Stimulated activated effector memory CD8-positive, alpha-beta T cell treated with anti-CD3 and anti-CD28 coated beads, Interleukin-12 subunit alpha, Interleukin-12 subunit beta, amount 100 ng/mL, for 72 hours (primary cell): ENCODE measurements around the gene ISG20.

Experiments used
- ATAC-seq: fragments of 150-1000 bp; cut with Tn5 transposase; 2 replicates; pipeline ENCODE4 v1.10.0; 2021
- DNase-seq, 2 donors: peaks; one replicate each; pipeline ENCODE4 v3.0.0; 2021 to 2022; ENCODE audit warnings: low spot score in 2 of 2
- H3K27ac Mint-ChIP-seq: one replicate; pipeline ENCODE4 v1.8.0; 2022; ENCODE audit warnings: mild to moderate bottlenecking, mixed read lengths
- H3K36me3 Mint-ChIP-seq: one replicate; pipeline ENCODE4 v1.8.0; 2022; ENCODE audit warnings: mild to moderate bottlenecking, mixed read lengths
- H3K4me1 Mint-ChIP-seq: one replicate; pipeline ENCODE4 v1.8.0; 2022; ENCODE audit warnings: mixed read lengths
- H3K4me3 Mint-ChIP-seq: one replicate; pipeline ENCODE4 v1.8.0; 2022; ENCODE audit warnings: mild to moderate bottlenecking, mixed read lengths
- H3K9me3 Mint-ChIP-seq: one replicate; pipeline ENCODE4 v1.8.0; 2022; ENCODE audit warnings: mixed read lengths

The ISG20 gene

GRCh38 chr15:88613074-88613944, 25.5 kb upstream of the ISG20 start:
- peaks cover 7% of the 10 kb centered on the region for H3K4me1 Mint-ChIP-seq
- H3K36me3 Mint-ChIP-seq: no peaks in the 10 kb centered on the region

GRCh38 chr15:88615303-88616107, 23.3 kb upstream of the ISG20 start:
- no peak overlapping the region for H3K27ac Mint-ChIP-seq
- H3K36me3 Mint-ChIP-seq: no peaks in the 10 kb centered on the region
- H3K4me1 Mint-ChIP-seq: peaks cover 7% of the 10 kb centered on the region
- H3K4me3 Mint-ChIP-seq: no peak overlapping the region
- ATAC-seq: peak; percentile 40
- H3K9me3 Mint-ChIP-seq: no peaks in the 10 kb centered on the region
- no peak for DNase-seq

More at GRCh38 chr15:88613074-88613944, 25.5 kb upstream of the ISG20 start:
- no peaks in the 10 kb centered on the region for H3K9me3 Mint-ChIP-seq
- no peak overlapping the region for H3K4me3 Mint-ChIP-seq
- no peak for DNase-seq
- peak; percentile 63 for ATAC-seq
- no peak overlapping the region for H3K27ac Mint-ChIP-seq

DNA sequence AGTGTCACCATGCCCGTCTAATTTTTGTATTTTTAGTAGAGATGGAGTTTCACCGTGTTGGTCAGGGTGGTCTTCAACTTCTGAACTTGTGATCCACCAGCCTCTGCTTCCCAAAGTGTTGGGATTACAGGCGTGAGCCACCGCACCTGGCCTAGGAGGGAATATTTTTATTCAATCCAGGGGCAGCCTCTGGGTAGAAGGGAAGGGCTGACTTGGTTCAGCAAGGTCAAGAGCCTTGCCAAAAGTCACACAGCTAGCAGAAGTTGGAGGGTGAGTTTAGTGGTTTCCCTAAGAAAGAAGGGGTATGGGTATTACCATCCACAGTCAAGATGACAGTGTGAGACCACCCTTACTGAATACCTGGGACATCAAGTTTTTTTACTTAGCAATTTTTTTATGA, 22.6 kb upstream of the ISG20 start:
- Mint-ChIP-seq H3K4me3 (no peak overlapping the region), H3K36me3 (peaks cover 7% of the 10 kb centered on the region), H3K9me3 (no peaks in the 10 kb centered on the region), H3K4me1 (peaks cover 7% of the 10 kb centered on the region), H3K27ac (no peak overlapping the region)
- DNase-seq: peak in 1 of 2 donors; percentile 26
- ATAC-seq: no peak

DNA sequence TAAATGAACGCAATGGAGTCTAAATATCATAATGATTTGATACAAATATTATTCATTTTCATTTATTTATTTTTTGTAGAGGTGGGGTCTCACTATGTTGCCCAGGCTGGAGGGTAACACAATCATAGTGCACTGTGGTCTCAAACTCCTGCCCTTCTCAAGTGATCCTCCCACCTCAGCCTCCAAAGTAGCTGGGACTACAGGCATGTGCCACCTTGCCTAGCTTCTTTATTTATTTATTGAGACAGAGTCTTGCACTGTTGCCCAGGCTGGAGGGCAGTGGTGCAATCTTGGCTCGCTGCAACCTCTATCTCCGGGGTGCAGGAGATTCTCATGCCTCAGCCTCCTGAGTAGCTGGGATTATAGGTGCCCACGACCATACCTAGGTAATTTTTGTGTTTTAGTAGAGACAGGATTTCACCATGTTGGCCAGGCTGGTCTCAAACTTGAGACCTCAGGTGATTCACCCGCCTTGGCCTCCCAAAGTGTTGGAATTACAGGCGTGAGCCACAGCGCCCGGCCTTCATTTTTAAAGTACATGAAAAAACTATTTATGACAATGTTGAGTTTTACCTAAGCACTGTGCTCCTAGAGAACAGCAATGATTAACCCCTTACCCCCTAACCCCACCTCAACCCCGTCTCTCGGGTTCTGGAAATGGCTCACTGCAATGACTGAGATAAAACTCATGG, 21.6 kb upstream of the ISG20 start:
- DNase-seq (peak in 1 of 2 donors; percentile 23), ATAC-seq (no peak)
- Mint-ChIP-seq H3K27ac (no peak overlapping the region), H3K9me3 (no peaks in the 10 kb centered on the region), H3K4me1 (peaks cover 10% of the 10 kb centered on the region), H3K4me3 (no peak overlapping the region), H3K36me3 (peaks cover 16% of the 10 kb centered on the region)

GRCh38 chr15:88617790-88618189, 21.0 kb upstream of the ISG20 start:
- DNase-seq: no peak
- ATAC-seq: no peak
- Mint-ChIP-seq H3K4me3 (no peak overlapping the region), H3K27ac (no peak overlapping the region), H3K4me1 (peaks cover 16% of the 10 kb centered on the region), H3K9me3 (no peaks in the 10 kb centered on the region), H3K36me3 (peaks cover 22% of the 10 kb centered on the region)

DNA sequence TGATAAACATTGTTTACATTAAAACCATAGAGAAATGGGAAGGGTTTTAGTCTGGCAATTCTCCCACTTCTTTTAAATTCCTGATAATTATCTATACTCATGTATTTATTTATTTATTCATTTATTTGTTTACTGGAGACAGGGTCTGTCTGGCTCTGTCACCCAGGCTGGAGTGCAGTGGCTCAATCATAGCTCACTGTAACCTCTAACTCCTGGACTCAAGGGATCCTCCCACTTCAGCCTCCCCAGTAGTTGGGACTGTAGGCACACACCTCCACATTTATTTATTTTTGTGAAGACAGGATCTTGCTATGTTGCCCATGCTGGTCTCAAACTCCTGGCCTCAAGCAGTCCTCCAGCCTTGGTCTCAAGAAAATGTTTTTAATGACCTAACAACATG, 20.1 kb upstream of the ISG20 start:
- no peak for ATAC-seq
- H3K4me1 Mint-ChIP-seq: peaks cover 19% of the 10 kb centered on the region
- peaks cover 31% of the 10 kb centered on the region for H3K36me3 Mint-ChIP-seq
- peak in 1 of 2 donors; percentile 28 for DNase-seq
- H3K27ac Mint-ChIP-seq: no peak overlapping the region
- no peak overlapping the region for H3K4me3 Mint-ChIP-seq
- H3K9me3 Mint-ChIP-seq: no peaks in the 10 kb centered on the region

DNA sequence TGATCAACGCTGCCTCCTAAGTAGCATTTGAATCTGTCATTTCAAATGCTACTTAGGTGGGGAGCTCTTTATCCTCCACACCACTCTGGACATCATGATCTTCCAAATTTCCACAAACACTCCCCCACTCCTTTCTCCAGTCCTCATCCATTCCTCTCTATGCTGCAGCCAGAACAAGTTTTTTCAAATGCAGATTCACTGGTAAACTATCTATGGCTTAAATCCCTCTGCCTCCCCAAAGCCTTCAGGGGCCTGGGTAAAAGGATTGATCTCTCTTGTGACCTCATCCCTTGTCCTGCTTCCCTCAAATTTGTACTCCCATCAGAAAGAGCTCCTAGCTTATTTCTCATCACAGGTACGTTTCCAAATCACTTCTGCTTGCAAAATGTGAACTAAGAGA, 19.0 kb upstream of the ISG20 start:
- H3K27ac Mint-ChIP-seq: no peak overlapping the region
- peaks cover 42% of the 10 kb centered on the region for H3K36me3 Mint-ChIP-seq
- ATAC-seq (no peak), DNase-seq (no peak)
- H3K4me3 Mint-ChIP-seq: no peak overlapping the region
- H3K4me1 Mint-ChIP-seq: peaks cover 30% of the 10 kb centered on the region
- H3K9me3 Mint-ChIP-seq: no peaks in the 10 kb centered on the region

DNA sequence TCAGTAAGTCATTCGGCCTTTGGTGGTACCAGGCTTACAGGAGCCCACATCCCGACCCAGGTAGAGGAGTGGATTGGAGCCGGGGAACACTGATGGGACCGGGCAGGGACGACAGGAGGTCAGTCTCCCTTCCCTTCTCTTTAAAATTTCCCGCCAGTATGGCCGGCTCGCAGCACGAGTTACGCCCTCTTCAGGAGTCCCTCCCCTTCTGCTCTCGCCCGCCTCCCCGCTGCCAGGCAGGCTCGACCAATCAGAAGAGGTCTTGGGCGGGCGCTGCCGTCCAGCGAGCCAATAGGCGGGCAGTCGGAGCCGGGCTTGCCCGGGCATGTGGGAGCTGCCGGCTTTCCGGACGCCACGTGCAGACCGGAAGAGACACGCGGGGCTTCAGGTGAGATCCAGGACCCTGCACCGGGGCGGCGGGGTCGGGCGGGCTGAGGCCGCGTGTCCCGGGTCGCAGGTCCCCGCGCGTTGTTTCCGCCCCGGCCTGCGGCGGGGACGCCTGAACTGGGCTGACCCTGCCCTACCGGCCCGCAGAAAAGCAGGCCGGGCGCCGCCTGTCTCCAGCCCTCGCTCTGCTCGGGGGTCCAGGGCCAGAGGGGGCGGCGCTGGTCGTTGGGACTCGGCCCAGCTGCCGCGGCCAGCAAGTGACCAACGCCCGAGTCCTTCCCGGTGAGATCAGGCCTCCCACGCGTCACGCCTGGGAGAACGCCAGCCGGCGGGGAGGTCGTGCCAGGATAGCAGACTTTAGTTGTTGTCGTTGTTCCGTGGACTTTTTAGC, 17.6 kb upstream of the ISG20 start, which contains the start of gene AEN:
Gene AEN, plus strand, starts transcription at position 346 of the 778 bp plus-strand sequence. CDS start 4,870 bp downstream, outside the sequence.
- Mint-ChIP-seq H3K4me1 (peaks cover 32% of the 10 kb centered on the region), H3K27ac (peak within 1 kb of the TSS; percentile 93), H3K9me3 (no peaks in the 10 kb centered on the region), H3K36me3 (peaks cover 56% of the 10 kb centered on the region), H3K4me3 (peak within 1 kb of the TSS; percentile 84)
- ATAC-seq: peak; percentile 92
- DNase-seq: peak; percentile 91 to 96

- Mint-ChIP-seq H3K4me3 (peak overlapping the region; percentile 84), H3K27ac (peak overlapping the region; percentile 93), H3K36me3 (peaks cover 64% of the 10 kb centered on the region), H3K9me3 (no peaks in the 10 kb centered on the region), H3K4me1 (peaks cover 33% of the 10 kb centered on the region)
- ATAC-seq (peak; percentile 41), DNase-seq (peak in 1 of 2 donors; percentile 75)
These were observed 16.8 kb upstream of the ISG20 start for GRCh38 chr15:88621789-88622604.

- peak; percentile 5 for ATAC-seq
- peaks cover 70% of the 10 kb centered on the region for H3K36me3 Mint-ChIP-seq
- H3K4me3 Mint-ChIP-seq: peak overlapping the region; percentile 84
- DNase-seq: no peak
- H3K9me3 Mint-ChIP-seq: no peaks in the 10 kb centered on the region
- peak overlapping the region; percentile 93 for H3K27ac Mint-ChIP-seq
- H3K4me1 Mint-ChIP-seq: peaks cover 39% of the 10 kb centered on the region
These were observed 16.2 kb upstream of the ISG20 start for GRCh38 chr15:88622605-88622975.

DNA sequence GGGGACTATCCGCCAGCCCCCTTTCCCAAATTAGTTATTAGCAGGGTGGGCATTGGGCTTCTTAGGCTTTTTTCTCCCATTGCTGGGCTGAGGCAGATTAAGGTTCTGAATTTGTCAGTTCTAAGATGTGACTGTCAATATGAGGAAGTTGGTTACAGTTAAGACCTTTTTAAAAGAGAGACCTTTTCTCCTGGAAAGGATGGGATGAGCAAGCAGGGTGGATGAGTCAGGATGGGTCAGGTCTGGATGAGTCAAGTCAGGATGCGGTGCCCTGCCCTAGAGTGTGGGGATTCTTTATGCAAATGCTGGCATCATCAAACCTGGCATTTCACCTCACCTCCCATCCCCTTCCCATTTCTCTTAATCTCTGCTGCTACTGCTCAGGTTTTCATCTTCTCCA, 15.8 kb upstream of the ISG20 start:
- peak in 1 of 2 donors; percentile 72 for DNase-seq
- H3K27ac Mint-ChIP-seq: peak overlapping the region; percentile 93
- H3K4me1 Mint-ChIP-seq: peaks cover 44% of the 10 kb centered on the region
- H3K4me3 Mint-ChIP-seq: peak overlapping the region; percentile 84
- no peaks in the 10 kb centered on the region for H3K9me3 Mint-ChIP-seq
- peaks cover 75% of the 10 kb centered on the region for H3K36me3 Mint-ChIP-seq
- ATAC-seq: peak; percentile 77

DNA sequence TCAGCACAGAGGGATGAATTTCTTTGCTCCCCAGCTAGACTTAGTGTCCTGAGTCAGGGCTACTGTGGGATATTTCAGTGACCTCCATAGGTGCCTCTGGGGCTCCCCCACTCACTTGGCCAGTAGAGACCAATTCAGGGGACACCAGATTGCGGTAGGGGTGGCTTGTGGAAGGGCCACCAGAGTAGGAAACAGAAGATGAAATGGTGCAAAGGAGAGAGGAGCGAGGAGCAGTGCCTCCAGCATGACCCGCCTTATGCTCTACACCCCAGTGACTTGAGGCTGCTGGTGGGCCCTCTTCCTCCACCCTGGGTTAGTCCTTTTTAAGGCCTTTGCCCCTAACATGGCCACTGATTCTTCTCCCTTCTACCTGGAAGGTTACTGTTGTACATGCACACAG, 15.2 kb upstream of the ISG20 start:
- Mint-ChIP-seq H3K9me3 (no peaks in the 10 kb centered on the region), H3K27ac (peak overlapping the region; percentile 93), H3K4me1 (peaks cover 49% of the 10 kb centered on the region), H3K36me3 (peaks cover 81% of the 10 kb centered on the region), H3K4me3 (peak overlapping the region; percentile 84)
- no peak for ATAC-seq
- DNase-seq: no peak

GRCh38 chr15:88624156-88624970, 14.5 kb upstream of the ISG20 start:
- ATAC-seq (peak; percentile 59), DNase-seq (peak in 1 of 2 donors; percentile 67)
- H3K4me1 Mint-ChIP-seq: peaks cover 57% of the 10 kb centered on the region
- peaks cover 88% of the 10 kb centered on the region for H3K36me3 Mint-ChIP-seq
- H3K4me3 Mint-ChIP-seq: peak overlapping the region; percentile 84
- H3K27ac Mint-ChIP-seq: peak overlapping the region; percentile 93
- H3K9me3 Mint-ChIP-seq: no peaks in the 10 kb centered on the region
